ENCODE results near the gene ABLIM2.

GRCh38 chr4:7947927-7948326, 210.7 kb downstream of the ABLIM2 start:
- no peak for TF ChIP-seq CTCF (IDR thresholded peaks at IDR 0.05; ENCODE audit: low read length)
- TF ChIP-seq EZH2 (optimal IDR thresholded peaks at IDR 0.05; ENCODE audit: low read depth, low read length): no peak
- TF ChIP-seq EZH2phosphoT487 (IDR thresholded peaks at IDR 0.05; ENCODE audit: low read length): no peak
